DND-41 (cell line): Measurements from ENCODE around the gene ZNF445.

Source experiments
- CTCF ChIP-seq: IDR thresholded peaks from 2 replicates; pipeline ENCODE4 v1.5.1; 2012; ENCODE audit warnings: borderline replicate concordance, low read length, moderate library complexity, mild to moderate bottlenecking; ENCODE audit not compliant: poor library complexity, severe bottlenecking; ENCODE audit errors: extremely low read depth
- EZH2 ChIP-seq: IDR thresholded peaks from 3 replicates; pipeline ENCODE4 v1.6.1; 2012; ENCODE audit warnings: borderline replicate concordance, low read depth, mild to moderate bottlenecking, moderate library complexity, low read length, inconsistent platforms; ENCODE audit not compliant: severe bottlenecking

- TF ChIP-seq CTCF (no peak), EZH2 (no peak)
Observed at GRCh38 chr3:44454258-44454657, 23.2 kb downstream of the ZNF445 start.
